B cell (primary cell): ENCODE results near the gene TECTB. TPM values are rescaled to one million over a fixed set of nuclear protein-coding genes. Genes with fewer than 3 reads are reported as not detected.

ENCODE experiments used
- ATAC-seq: fragments of 200-7000 bp; cut with Tn5 transposase; one replicate; pipeline ENCODE4 v1.10.0; 2021; ENCODE audit warnings: low read depth, mild to moderate bottlenecking, moderate number of reproducible peaks, moderate library complexity
- CTCF ChIA-PET: fragments of 350-600 bp; sonication (Branson Sonifier 250); formaldehyde crosslinking; loops from one replicate; lab custom pipeline; 2021; ENCODE audit warnings: antibody characterized with exemption, inconsistent platforms; lab: Charles Lee
- POLR2A ChIA-PET: fragments of 350-600 bp; sonication (Branson Sonifier 250); formaldehyde crosslinking; loops from one replicate; lab custom pipeline; 2021; ENCODE audit warnings: antibody characterized with exemption; lab: Charles Lee
- DNase-seq: peaks from one replicate; pipeline ENCODE4 v3.0.0; 2013
- H2AFZ ChIP-seq: 2 replicates; pipeline ENCODE4 v1.6.1; 2012; ENCODE audit warnings: mild to moderate bottlenecking, low read depth, low read length; ENCODE audit not compliant: insufficient read depth, poor library complexity, severe bottlenecking
- H3K27ac ChIP-seq, 2 donors: 1 replicate in 1 of 2; 2 replicates in 1 of 2; pipeline ENCODE4 v1.5.1; 2012 to 2013; ENCODE audit warnings: low read length in 2 of 2, mild to moderate bottlenecking in 2 of 2, moderate library complexity in 1 of 2
- H3K27me3 ChIP-seq, 4 experiments: fragments of 200-600 bp in 1 of 4; sonication (generic) in 1 of 4; replicated peaks in 1 of 4; 1 replicate in 2 of 4; 2 replicates in 2 of 4; pipeline versions ENCODE4 v1.6.1 to v1.7.0; 2013 to 2016; ENCODE audit warnings: low read length in 3 of 4, mild to moderate bottlenecking in 2 of 4, mixed read lengths in 1 of 4, moderate library complexity in 1 of 4; ENCODE audit not compliant: insufficient read depth in 4 of 4, control insufficient read depth in 3 of 4; ENCODE audit errors: control extremely low read depth in 1 of 4
- H3K36me3 ChIP-seq, 2 experiments: replicated peaks in 1 of 2; 1 replicate in 1 of 2; 2 replicates in 1 of 2; pipeline versions ENCODE4 v1.6.1 to v1.7.1; 2013; ENCODE audit warnings: low read length in 1 of 2; ENCODE audit not compliant: insufficient read depth in 2 of 2, control insufficient read depth in 1 of 2; ENCODE audit errors: control extremely low read depth in 1 of 2, extremely low read depth in 1 of 2
- H3K4me1 ChIP-seq, 2 donors: fragments of 200-600 bp in 1 of 2; sonication (generic) in 1 of 2; 1 replicate in 1 of 2; 2 replicates in 1 of 2; pipeline versions ENCODE4 v1.5.1 to v1.6.1; 2013 to 2017; ENCODE audit warnings: low read length in 2 of 2; ENCODE audit not compliant: control insufficient read depth in 2 of 2, insufficient read depth in 2 of 2
- H3K4me2 ChIP-seq: replicated peaks from 2 replicates; pipeline ENCODE3; 2012; ENCODE audit warnings: mild to moderate bottlenecking, low read depth, low read length; ENCODE audit not compliant: poor library complexity, severe bottlenecking
- H3K4me3 ChIP-seq, 5 experiments: fragments of 200-600 bp in 1 of 5; sonication (generic) in 1 of 5; 1 replicate in 3 of 5; 2 replicates in 2 of 5; pipeline versions ENCODE4 v1.5.1 to v1.7.0; 2011 to 2016; ENCODE audit warnings: low read length in 4 of 5, mild to moderate bottlenecking in 4 of 5, low read depth in 2 of 5, control low read depth in 1 of 5, moderate library complexity in 1 of 5; ENCODE audit not compliant: insufficient read depth in 1 of 5; ENCODE audit errors: control extremely low read depth in 1 of 5, extremely low read depth in 1 of 5
- H3K79me2 ChIP-seq: fragments of 200-600 bp; sonication (generic); one replicate; pipeline ENCODE4 v1.6.0; 2016; ENCODE audit warnings: low read length; ENCODE audit not compliant: control insufficient read depth, insufficient read depth
- H3K9ac ChIP-seq: fragments of 200-600 bp; sonication (generic); 2 replicates; pipeline ENCODE4 v1.6.1; 2017; ENCODE audit warnings: mild to moderate bottlenecking, low read length, moderate library complexity
- H3K9me3 ChIP-seq, 3 donors: one replicate each; pipeline versions ENCODE4 v1.6.1 to v1.7.1; 2013; ENCODE audit warnings: low read length in 2 of 3; ENCODE audit not compliant: control insufficient read depth in 2 of 3, insufficient read depth in 1 of 3; ENCODE audit errors: control extremely low read depth in 1 of 3
- H4K20me1 ChIP-seq: 2 replicates; pipeline ENCODE4 v1.6.0; 2012; ENCODE audit warnings: mild to moderate bottlenecking, low read length; ENCODE audit not compliant: insufficient read depth, control insufficient read depth, poor library complexity, severe bottlenecking
- H3K27ac Mint-ChIP-seq: one replicate; pipeline ENCODE4 v1.8.0; 2021; ENCODE audit warnings: mixed read lengths
- H3K27me3 Mint-ChIP-seq: one replicate; pipeline ENCODE4 v1.8.0; 2021; ENCODE audit warnings: mixed read lengths
- H3K4me1 Mint-ChIP-seq: one replicate; pipeline ENCODE4 v1.8.0; 2021; ENCODE audit warnings: mixed read lengths
- H3K4me3 Mint-ChIP-seq: one replicate; pipeline ENCODE4 v1.8.0; 2021; ENCODE audit warnings: mixed read lengths
- H3K9me3 Mint-ChIP-seq: one replicate; pipeline ENCODE4 v1.8.0; 2022; ENCODE audit warnings: mixed read lengths; ENCODE audit not compliant: insufficient read depth
- CTCF ChIP-seq: fragments of 200-600 bp; IDR thresholded peaks from one replicate; pipeline ENCODE4 v1.8.0; 2022; ENCODE audit warnings: antibody characterized with exemption, mild to moderate bottlenecking
- EZH2 ChIP-seq: IDR thresholded peaks from 2 replicates; pipeline ENCODE4 v1.6.1; 2012; ENCODE audit warnings: borderline replicate concordance, low read depth, mild to moderate bottlenecking, moderate library complexity, low read length; ENCODE audit not compliant: insufficient read depth, poor library complexity, severe bottlenecking
- WGBS: methylation state at CpG from one replicate; pipeline ENCODE4 v1.1.5; 2013; ENCODE audit warnings: missing lambda C conversion rate; ENCODE audit not compliant: insufficient coverage; 5-methylcytosine and 5-hydroxymethylcytosine counted together
- intact Hi-C: fragments of 100-400 bp; cut with micrococcal nuclease; formaldehyde crosslinking; loops from one replicate; pipeline ENCODE4 v1.10.0; 2022
- polyA plus RNA-seq: library from polyadenylated mRNA; depleted of rRNA; stranded (reverse); fragments of >200 nt; gene quantifications from 2 replicates; pipeline ENCODE4 v1.2.3, GENCODE V29; 2012
- total RNA-seq, 2 donors: library from RNA; stranded (reverse); fragments of 120-200 nt in 1 of 2; gene quantifications; 1 replicate in 1 of 2; 2 replicates in 1 of 2; pipeline versions ENCODE4 v1.2.3 to v1.2.4, GENCODE V29; 2013 to 2022

TECTB gene
- total and polyA plus RNA-seq, 2 donors (not counting 1 experiment from before 2014, with no cell fraction given): not detected

- no peak for TF ChIP-seq CTCF
- no peak for TF ChIP-seq EZH2
- H3K36me3 ChIP-seq: no peaks in the 10 kb centered on the region
- ATAC-seq: no peak
- intact Hi-C loops: no loop called here
- no peak overlapping the region for H3K27ac ChIP-seq
- H3K79me2 ChIP-seq: no peaks in the 10 kb centered on the region
- POLR2A ChIA-PET: no interaction called here
- H3K9ac ChIP-seq: no peak overlapping the region
- peaks cover 0 to 27% (median 12%) of the 10 kb centered on the region in 3 donors for H3K9me3 ChIP-seq
- no peaks in the 10 kb centered on the region for H3K27me3 ChIP-seq
- Mint-ChIP-seq H3K4me3 (no peak overlapping the region), H3K4me1 (no peaks in the 10 kb centered on the region), H3K9me3 (peaks cover 18% of the 10 kb centered on the region), H3K27me3 (peaks cover 7% of the 10 kb centered on the region), H3K27ac (no peak overlapping the region)
- DNase-seq: no peak
- H3K4me3 ChIP-seq: no peak overlapping the region
- H3K4me2 ChIP-seq: no peak overlapping the region
- no peaks in the 10 kb centered on the region for H4K20me1 ChIP-seq
- no peak overlapping the region for H2AFZ ChIP-seq
- 64% methylated on average over 2 of the region's 2 CpGs for WGBS
- no peaks in the 10 kb centered on the region for H3K4me1 ChIP-seq
- CTCF ChIA-PET: no interaction called here
These were observed 41.4 kb upstream of the TECTB start for GRCh38 chr10:112241651-112242341.

- DNase-seq: no peak
- H3K27me3 ChIP-seq: no peaks in the 10 kb centered on the region
- no peak overlapping the region for H3K4me3 Mint-ChIP-seq
- ChIA-PET POLR2A (no interaction called here), CTCF (no interaction called here)
- no peak overlapping the region for H3K4me2 ChIP-seq
- 100% methylated on average over 1 of the region's 2 CpGs for WGBS
- no peaks in the 10 kb centered on the region for H3K4me1 Mint-ChIP-seq
- H2AFZ ChIP-seq: no peak overlapping the region
- H3K4me1 ChIP-seq: no peaks in the 10 kb centered on the region
- peaks cover 10% of the 10 kb centered on the region for H3K27me3 Mint-ChIP-seq
- intact Hi-C loops: no loop called here
- no peak overlapping the region for H3K27ac ChIP-seq
- peaks cover 0 to 27% (median 12%) of the 10 kb centered on the region in 3 donors for H3K9me3 ChIP-seq
- ATAC-seq: no peak
- H3K27ac Mint-ChIP-seq: no peak overlapping the region
- H3K9ac ChIP-seq: no peak overlapping the region
- H3K36me3 ChIP-seq: no peaks in the 10 kb centered on the region
- H4K20me1 ChIP-seq: no peaks in the 10 kb centered on the region
- peaks cover 15% of the 10 kb centered on the region for H3K9me3 Mint-ChIP-seq
- no peaks in the 10 kb centered on the region for H3K79me2 ChIP-seq
- H3K4me3 ChIP-seq: no peak overlapping the region
- TF ChIP-seq EZH2 (no peak), CTCF (no peak)
These were observed 40.4 kb upstream of the TECTB start for GRCh38 chr10:112242769-112243168.
